Right lobe of liver (tissue), 4 donors: ENCODE results near the gene VCY1B.
"Not testable (repeated sequence)": the region's sequence is repeated elsewhere in the genome, so short reads cannot be mapped to it uniquely, and the experiment has no call there.

Experiments
- CTCF ChIP-seq, 4 donors: fragments of 200-600 bp in 3 of 4; fragments of 450-650 bp in 1 of 4; IDR thresholded peaks; one replicate each; pipeline versions ENCODE4 v1.5.1 to v1.8.0; 2016 to 2022; ENCODE audit warnings: antibody characterized with exemption in 4 of 4, mild to moderate bottlenecking in 2 of 4
- POLR2A ChIP-seq: fragments of 450-650 bp; IDR thresholded peaks from one replicate; pipeline ENCODE4 v1.6.1; 2017; ENCODE audit warnings: antibody characterized with exemption, mild to moderate bottlenecking
- donor health status: DM: no; HTN: no; CAD: no.
- donor health status: DM: no; HTN: no; CAD: no.
- donor health status: DM: no; HTN: yes; CAD: no.

- not testable (repeated sequence) for TF ChIP-seq CTCF (IDR thresholded peaks at IDR 0.05); POLR2A
Observed at GRCh38 chrY:14030395-14030794, 25.6 kb upstream of the VCY1B start.
